HG03135 (cell line): ENCODE measurements around the gene MYO19.
A peak's percentile ranks its signal among the peaks of the same experiment; 100 is the strongest.
"Not testable (repeated sequence)": the region's sequence is repeated elsewhere in the genome, so short reads cannot be mapped to it uniquely, and the experiment has no call there.

Experiments used
- ATAC-seq: cut with Tn5 transposase; IDR thresholded peaks from one replicate; pipeline ENCODE4 v1.9.1; 2021; ENCODE audit warnings: mild to moderate bottlenecking, moderate library complexity; ENCODE audit not compliant: unreplicated experiment

Gene MYO19

DNA sequence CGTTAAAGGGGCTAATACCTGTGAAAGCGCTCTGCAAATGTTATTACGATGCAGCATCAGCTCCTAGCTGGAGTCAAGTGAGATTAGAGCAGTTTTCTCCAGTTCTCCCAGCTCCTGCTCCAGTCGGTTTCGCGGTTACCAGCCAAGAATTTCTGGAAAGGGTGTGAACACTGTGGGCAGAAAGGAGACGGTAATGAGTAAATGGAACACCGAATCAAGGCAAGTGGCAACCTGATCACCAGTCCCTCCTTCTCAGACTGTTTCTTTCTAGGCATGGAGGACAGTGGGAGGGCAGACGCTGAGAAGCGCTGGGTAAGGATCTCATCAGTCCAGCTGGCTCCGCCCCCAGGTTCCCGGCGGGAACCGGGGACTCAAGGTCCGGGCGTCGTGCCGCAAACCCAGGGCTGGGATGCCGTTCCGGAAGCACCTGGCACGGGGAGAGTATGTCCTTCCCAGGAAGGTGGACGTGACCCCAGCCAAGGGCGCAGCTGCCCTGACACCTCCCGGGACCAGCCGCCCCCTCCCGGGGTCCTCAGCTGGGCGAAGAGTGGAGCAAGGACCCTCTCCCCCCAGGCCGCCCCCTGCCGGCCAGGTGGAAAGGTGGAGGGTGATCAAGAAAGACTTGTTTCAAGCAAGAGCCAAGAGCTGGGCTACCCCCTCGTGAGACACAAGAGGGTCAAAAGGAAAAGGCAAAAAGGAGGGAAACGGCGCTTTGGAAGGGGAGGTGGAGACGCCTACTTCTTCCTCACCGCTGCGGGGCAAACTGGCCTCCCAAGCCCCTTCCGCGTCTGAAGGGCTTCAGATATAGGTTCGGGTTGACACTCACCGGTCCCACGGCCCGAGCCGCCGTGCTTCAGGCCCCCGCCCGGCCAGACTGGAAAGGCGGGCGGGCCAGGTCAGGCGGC, 481 bp downstream of the MYO19 start:
- peak; percentile 21 for ATAC-seq

DNA sequence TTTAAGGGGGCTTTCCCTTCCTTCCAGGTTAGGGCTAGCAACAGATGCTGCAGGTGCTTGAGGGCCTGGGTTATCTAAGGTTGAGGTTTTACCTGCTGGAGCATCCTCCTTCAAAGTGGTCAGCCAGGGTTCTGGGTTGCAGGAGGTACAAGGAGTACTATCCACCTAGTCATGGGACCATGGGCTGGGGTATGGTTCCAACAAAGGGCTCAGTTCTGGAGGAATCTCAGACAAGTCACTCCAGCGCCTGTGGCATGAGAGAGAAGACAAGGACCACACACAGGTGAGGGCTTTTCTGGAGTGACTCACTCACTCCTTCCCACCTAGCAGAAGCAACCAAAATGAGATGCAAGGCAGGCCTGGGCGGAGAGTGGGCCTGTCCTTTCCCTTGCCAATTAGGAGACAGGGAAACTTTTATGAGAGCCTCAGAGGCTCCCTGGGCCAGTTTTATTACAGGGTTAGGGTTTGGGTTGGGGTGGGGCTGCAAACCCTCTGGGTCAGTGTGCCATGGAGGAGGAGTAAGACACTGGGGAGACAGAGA, 2.2 kb downstream of the MYO19 start:
- ATAC-seq, result no peak

DNA sequence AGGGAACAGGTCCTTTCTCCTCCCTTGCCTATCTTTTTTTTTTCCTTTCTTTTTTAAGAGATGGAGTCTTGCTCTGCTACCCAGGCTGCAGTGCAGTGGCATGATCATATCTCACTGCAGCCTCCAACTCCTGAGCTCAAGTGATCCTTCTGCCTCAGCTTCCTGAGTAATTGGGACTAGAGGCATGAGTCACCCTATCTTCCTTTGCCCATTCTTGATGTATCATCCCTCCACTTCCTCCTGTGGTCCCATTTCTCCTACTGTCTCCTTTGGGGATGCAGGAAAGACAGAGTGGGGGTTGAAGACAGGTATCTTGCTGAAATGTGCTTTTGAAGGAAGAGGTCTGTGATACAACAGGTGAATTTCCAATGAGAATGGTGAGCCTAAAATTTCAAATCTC, 5.5 kb downstream of the MYO19 start:
- ATAC-seq, result no peak

DNA sequence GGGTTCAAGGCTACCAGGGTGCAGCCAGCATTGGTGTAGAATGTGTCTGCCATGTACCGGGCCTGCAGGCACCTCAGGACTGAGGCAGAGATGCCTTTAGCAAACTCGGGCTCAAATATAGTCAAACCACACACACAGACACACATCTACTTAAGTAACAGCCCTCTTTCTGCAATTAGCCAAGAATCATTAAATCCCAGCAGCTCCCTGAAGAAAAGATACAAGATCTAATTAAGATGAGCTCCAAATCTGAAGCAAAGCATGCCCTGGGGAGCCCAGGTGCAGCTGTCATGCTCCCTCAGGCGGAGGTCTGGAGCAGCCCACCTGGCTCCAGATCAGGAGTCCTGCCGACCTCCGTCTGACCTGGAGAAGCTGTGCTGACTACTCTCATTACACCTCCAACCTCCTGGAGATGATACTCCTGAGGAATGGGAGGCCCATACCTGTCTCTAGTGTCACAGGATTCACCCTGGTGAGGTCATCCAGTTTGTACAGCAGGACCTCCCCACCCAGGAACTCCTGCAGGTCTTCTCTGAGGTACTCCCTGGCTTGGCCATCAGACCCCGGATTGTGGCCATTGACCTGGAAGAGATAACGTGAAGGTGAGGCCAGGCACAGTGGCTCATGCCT, 6.9 kb downstream of the MYO19 start:
- ATAC-seq, result no peak

DNA sequence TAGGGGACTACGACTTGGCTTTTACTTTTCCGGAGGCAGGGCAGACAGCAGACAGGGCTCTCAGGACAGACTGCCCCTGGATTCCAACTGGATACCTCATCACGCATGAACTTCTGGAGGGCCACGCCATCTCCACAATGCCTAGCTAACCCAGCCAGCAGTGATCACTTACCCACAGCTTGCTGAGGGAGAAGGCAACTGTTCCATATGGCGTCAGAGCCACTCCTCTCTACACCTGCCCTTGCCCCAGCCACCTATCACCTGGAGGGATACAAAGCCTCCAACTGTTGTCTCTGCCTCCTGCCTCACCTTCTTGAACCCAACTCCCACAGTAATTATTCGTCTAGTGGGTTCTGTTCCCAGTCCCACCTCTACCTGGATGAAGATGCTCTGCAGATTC, 8.8 kb downstream of the MYO19 start:
- ATAC-seq, result no peak

DNA sequence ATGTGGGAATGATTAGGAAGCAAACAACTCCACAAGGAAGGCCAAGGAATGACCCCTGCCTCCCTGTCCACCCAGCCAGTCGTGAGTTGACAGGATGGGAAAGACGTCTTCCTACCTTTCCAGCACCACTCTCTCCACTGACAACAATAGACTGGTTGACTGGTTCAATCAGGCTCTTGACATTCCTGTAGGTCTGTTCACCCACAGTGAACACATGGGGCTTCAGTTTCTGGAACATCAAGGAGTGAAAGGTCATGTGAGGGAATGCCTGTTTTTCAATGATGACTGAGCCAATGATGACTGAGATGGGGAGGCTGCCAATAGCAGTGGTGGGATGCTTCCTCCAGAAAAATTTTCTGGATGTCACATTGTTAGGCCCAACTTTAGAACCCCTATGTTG, 9.6 kb downstream of the MYO19 start:
- ATAC-seq, result no peak

DNA sequence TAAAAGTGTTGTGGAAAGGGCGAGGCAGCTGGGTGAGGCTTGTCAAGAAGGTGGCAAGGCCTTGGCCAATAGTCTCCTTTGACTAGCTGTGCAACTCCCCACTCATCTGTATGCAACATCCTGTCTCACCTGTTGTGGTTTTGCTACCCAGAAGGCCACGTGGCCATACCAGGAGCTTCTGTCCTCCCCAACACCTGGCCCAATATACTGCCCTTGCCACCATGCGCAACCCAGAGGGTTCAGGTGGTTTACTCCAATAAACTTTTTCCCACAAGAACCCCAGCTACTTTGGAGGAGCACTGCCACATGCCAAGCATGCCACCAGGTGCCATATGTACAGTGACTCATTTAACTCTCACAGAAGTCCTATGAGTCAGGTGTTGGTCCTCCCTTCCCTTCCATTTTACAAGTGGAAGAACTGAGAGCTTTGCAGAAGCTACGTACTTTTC, 10.2 kb downstream of the MYO19 start:
- ATAC-seq, result no peak

DNA sequence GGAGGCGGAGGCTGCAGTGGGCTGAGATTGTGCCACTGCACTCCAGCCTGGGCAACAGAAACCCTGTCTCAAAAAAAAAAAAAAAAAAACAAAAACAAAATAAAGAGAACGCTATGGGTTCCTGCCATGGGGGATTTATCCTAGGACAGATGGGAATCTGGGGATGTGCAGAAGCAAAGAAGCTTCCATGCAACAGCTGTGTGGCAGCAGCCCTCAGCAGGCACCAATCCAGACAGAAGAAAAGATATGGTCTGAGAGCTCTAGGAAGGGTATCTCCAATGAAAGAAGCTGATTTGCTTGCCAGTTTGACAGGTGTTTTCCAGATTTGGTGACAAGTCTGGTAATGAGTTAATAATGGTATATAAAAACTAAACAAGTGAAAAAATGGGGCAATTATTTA, 11.6 kb downstream of the MYO19 start:
- no peak for ATAC-seq

DNA sequence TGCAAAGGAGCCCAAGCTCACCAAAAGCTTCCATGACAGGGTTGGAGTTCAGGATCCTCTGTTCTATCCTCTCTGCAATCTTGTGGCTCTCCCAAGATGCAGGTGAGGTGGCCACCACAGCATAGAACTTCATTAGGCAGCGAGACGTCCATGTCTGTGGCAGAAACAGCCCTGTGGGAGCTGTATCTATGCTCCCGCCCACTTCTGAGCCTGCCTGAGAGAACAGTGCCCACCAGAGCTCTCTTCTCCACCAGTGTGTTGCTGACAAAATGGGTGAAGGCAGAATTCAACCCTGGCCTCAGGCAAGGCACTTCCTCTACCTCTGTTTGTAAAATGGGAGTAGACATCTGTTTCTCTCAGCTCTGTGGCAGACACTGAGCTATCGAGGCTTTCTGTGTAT, 18.8 kb downstream of the MYO19 start:
- ATAC-seq, result no peak

DNA sequence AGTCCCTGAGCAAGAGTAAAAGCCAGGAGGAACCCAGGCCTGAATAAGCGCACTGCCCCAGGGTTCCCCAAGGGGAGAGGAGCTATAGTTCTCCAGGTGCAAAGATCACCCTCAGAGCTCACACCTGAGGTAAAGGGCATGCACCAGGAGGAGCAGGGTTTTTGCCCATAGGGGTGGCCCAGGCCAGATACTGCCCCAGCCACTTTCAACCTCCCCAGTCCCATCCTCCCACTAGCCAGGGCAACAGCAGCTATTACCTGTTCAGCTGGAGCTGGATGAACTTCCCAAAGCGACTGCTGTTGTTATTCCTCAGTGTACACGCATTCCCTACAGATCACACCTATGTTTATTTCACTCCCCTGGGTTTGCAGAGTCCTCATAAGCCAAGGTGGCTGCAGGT, 19.8 kb downstream of the MYO19 start:
- no peak for ATAC-seq

DNA sequence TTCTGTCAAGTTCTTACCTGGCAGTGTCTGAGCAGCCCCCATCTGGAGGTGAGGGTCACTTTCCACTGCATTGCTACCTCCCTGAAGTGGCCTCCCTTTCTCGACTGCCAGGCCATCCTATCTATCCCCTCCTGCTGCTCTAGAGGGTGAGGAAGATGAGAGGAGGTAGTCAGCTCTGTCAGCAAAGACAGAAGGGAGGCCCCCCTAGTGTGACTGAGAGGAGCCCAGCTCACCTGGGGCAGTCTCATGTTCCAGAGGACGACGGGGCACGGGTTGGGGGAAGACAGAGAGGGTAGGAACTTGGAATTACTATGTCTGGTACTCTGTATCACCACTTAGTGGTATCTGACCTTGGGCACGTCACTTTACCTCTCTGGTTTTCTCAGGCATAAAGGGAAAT, 22.0 kb downstream of the MYO19 start:
- no peak for ATAC-seq

DNA sequence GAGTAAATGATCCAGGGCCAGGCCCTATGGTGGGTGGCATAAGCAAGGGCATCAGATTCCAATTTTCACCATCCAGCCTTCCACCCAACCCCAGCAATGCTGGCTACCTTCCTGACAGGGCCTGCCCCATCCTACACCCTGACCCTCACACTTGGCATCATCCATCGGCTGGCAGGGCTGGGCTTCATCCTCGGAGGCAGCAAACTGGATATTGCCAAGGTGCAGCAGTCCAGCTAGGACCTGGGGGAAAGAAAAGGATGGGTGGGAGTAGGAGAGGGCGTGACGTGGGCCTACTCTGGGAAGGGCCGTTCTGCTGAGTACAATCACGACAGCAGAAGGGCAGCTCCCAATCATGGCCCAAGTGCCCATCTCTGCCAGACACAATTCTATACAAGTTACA, 23.5 kb downstream of the MYO19 start:
- no peak for ATAC-seq

DNA sequence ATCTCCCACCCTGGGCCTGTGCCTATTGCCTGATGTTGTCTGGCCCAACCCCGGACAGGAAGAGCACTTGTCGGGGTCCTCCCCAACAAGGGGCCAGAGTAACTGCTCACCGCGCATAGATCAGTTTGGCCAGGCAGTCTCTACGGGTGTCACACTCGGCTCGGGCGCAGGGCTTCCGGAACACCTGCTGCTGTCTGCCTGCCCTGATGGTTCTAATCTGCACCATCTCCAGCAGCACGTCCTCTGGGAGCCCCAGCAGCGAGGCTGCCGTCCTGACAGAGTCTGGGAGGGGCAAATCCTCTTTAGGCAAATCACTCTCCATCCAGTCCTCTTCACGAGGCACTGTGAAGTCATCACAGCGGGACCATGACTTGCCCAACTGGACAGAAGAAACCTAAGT, 24.0 kb downstream of the MYO19 start:
- ATAC-seq, result no peak

DNA sequence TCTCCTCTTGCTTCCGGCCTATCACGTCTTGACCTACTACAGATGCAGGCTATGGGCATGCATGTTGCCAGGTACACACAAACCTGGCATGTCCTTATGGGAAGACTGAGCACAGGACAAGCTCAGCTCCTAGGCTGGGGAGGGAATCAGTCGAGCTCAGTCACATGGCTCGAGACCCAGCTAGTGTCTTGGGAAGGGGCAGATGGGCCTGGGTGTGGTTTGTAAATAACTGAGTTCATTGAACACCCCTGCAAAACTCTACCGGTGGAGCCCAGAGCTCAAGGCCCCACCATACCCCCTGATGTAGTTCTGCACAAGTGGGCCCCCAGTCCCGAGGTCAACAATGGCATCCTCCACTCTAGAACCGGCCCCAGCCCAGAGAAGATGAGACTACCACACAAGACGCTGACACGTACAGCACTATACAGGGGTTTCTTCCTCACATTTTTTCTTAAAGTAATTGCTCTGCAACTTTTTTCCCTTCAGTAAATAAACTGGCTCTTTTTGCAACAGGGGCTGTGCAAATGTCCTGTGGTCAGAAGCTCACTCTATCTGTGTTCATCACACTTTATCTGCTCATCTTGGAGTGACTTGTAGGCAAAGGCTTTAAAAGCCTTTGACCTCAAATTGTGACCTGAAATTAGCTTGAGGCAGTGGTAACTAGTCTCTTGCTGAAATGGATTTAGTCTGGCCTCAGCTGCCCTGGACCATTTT, 25.2 kb downstream of the MYO19 start:
- ATAC-seq, result no peak

DNA sequence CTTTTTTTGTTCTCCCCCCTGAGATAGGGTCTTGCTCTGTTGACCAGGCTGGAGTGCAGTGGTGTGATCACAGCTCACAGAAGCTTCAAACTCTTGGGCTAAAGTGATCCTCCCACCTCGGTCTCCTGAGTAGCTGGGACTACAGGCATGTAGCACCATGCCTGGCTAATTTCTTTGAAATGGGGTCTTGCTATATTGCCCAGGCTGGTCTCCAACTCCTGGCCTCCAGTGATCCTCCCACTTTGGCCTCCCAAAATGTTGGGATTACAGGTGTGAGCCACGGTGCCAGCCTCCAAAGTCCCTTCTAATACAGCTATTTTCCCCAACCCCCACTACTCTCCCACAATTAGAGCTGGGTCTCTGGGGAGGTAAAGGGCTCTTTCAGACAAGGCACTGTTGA, 26.2 kb downstream of the MYO19 start:
- not testable (repeated sequence) for ATAC-seq

DNA sequence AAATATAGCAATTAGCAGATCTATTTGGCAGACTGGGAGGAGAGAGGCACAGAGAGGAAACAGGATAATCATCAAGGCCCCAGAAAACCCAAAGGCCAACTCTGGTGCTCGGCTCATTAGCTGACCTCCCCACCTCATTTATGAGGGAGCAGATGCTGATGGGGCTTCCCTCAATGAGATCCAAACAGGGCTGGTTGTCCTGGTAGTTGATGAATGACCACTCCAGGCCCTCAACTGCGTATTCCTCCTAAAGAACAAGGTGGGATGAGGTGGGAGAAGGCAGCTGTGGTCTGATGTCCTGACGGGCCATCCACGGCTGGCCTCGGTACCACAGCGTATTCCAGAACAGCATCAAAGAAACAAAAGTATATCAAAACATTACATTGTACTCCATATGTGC, 27.4 kb downstream of the MYO19 start:
- ATAC-seq, result no peak

DNA sequence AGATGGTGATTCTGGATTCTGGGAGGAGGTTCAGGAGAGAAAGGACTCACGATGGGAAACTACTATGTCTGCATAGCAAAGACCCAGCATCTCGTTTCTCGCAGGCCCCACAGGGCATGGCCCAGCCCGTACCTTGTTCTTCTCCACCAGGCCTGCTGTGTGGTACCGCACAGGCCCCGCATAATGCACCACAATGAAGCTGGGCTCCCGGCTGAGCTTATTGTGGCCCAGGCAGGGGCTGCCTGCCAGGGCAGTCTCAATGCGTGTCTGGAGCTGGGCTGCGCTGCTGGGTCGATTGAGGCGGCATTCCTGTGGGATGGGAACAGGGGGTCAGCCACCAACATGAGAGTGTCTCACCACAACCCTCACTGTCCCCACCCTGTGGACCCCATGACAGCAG, 27.8 kb downstream of the MYO19 start:
- no peak for ATAC-seq

DNA sequence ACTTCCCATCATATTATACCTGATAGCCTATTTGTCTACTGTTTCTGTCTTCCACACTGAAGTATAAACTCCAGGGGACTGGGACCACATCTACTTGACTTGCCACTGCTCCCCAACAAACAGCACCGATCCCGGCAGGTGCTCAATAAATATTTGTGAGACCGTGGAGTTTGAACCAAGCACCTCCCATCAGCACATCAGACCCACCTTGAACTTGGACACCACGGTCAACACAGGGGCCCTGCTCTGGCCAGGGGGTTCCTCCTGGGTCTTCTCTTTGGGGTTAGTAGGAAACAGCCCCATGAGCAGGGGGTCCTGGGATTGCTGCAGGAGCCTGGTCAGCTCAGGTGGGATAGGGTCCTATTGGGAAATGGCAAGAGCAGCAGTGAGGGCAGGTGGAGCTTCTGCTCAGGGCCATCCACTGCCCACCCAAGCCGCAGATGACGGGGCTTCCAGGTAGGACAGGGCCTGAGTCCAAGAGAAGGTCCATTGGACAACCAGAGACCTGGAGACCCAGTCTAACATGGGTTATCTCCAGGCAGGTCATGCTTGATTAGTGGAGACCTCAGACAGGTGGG, 28.3 kb downstream of the MYO19 start:
- ATAC-seq, result no peak

DNA sequence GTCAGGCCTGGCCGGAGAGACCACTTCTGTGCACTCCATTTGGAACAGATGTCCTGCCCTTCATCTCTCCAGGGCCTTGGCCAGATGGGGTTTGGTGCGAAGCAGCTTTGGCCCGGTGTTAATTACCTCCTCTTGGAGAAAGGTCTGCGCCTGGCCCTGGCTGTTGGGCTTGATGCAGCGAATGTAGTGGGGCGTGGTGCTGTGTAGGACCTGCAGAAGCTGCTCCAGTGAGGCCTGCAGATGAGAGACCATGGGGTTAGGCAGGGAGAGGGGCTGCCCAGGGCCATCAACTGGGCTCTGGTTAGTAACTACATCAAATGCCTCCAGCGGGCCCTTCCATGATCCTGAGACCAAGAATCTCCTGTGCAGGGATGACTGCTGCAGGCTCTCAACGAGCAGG, 29.5 kb downstream of the MYO19 start:
- no peak for ATAC-seq

DNA sequence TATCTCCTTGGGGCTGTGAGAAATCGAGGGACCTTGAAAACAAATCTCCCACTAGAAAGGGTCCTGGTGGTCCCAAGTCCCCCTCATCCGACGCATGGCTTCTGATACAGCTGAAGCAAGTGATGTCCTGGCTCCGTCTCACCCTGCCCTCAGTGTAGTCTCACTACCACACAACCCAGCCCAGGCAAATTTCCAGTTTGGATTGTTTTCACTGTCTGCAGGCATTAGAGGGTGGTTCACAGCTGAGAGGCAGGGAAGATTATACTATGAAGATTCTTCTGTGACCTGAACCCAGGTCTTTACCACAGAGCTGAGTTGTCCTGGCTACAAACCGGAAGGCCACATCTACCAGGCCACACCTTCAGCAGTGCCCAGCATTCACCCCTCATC, 30.5 kb downstream of the MYO19 start:
- no peak for ATAC-seq

DNA sequence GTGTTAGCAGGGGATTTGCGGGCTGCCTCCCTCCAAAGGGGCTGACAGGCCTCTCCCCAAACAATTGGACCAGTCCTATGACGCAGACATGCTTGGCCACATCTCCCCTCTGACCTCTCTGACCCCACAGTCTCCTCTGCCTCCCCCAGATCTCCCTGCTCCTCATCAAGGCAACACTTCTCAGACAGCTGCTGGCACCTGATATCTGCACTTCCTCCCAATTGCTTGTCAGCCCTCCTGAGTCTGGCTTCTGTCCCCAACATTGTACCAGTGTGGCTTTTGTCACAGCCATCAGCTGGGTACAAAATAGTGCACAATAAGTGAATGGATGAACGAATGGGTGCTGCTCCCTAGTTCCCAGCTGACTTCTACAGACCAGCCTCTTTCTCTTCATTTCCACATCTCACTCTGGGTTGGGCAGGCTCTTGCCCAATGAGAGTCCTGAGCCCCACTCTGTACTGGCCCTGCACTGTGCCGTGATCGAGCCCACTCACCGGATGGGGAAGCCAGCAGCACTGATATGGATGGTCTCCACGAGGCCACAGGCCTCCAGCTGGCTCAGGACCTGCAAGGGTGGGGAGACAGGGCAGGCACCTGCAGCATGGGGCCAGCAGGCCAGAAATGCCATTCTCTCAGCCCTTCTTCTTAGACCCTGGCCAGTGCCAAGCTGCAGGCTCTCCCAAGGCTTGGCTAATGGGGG, 31.1 kb downstream of the MYO19 start:
- ATAC-seq, result no peak
